ENCODE results near the gene NETO2.
A peak's percentile ranks its signal among the peaks of the same experiment; 100 is the strongest.
"Not testable (repeated sequence)": the region's sequence is repeated elsewhere in the genome, so short reads cannot be mapped to it uniquely, and the experiment has no call there.

The NETO2 gene

GRCh38 chr16:47143677-47144558 is at the start of gene NETO2:
Gene NETO2 (minus strand): TSS chr16:47143945. CDS start chr16:47143612, 333 bp downstream.
- peak; percentile 65 for DNase-seq

GRCh38 chr16:47182318-47182717 is 38.6 kb upstream of the NETO2 start:
- DNase-seq: no peak

- DNase-seq: not testable (repeated sequence)
Observed at GRCh38 chr16:47181066-47181465, 37.3 kb upstream of the NETO2 start.

GRCh38 chr16:47180073-47180472 is 36.3 kb upstream of the NETO2 start:
- DNase-seq: no peak

GRCh38 chr16:47175152-47175551 is 31.4 kb upstream of the NETO2 start:
- no peak for DNase-seq

DNA sequence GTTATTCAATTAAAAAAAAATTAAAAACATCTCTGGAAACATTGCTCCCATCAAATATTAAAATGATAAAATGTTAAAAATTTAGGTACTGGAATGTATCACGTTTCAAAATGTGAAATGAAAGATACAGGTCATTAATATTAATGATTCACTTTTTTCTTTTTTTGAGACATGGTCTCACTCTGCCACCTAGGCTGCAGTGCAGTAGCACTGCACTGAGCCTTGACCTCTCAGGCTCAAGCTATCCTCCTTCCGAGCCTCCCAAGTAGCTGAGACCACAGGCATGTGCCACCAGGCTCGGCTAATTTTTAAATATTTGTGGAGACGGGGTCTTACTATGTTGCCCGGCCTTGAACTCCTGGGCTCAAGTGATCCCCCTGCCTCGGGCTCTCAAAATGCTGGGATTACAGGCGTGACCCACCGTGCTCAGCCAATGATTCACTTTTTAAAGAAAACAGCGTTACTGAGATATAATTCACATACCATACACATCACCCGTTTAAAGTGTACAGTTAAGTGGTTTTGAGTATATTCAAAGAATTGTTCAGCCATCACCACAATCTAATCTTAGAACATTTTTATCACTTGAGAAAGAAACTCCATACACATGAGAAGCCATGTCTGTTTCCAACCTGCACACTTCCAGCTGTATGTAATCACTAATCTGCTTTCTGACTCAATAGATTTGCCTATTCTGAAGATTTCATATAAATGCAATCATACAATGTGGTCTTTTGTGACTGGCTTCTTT is 19.1 kb upstream of the NETO2 start:
- no peak for DNase-seq

- DNase-seq: no peak
Observed at GRCh38 chr16:47161464-47161863, 17.7 kb upstream of the NETO2 start.

DNA sequence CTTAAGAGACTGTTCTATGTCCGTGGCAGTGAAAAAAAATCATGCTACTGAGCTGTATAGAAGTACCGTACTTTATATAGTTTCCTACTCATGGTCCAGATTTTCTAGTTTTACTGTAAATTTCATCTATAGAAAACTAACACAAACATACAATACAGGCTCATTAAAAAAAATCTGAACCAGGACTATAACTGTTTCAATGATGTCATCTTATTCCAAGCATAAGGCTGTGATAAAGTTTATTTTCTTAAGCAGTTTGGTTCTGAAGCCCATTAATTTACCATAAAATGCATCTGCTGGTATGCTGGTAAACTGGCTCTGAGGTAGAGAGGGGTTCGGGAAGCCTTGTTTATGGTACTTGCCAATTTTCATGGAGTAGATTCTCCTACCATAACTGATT is 16.7 kb upstream of the NETO2 start:
- DNase-seq: no peak

DNA sequence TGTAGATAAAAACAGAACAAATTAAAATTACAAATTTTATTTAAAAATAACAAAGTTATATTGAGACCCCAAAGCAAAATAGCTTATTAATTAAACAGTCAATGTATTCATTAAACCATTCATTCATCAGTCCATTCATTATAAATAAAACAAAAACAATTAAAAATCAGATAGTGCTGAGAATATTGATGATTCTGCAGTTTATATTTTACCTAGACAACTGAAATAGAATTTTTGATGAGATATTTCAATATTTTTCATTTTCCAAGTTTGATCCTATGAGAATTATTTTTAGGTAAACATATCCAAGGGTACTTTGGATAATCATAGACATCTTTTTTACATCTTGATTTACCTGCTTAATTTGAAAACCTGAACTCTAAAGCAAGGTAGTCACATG is 15.2 kb upstream of the NETO2 start:
- no peak for DNase-seq

DNA sequence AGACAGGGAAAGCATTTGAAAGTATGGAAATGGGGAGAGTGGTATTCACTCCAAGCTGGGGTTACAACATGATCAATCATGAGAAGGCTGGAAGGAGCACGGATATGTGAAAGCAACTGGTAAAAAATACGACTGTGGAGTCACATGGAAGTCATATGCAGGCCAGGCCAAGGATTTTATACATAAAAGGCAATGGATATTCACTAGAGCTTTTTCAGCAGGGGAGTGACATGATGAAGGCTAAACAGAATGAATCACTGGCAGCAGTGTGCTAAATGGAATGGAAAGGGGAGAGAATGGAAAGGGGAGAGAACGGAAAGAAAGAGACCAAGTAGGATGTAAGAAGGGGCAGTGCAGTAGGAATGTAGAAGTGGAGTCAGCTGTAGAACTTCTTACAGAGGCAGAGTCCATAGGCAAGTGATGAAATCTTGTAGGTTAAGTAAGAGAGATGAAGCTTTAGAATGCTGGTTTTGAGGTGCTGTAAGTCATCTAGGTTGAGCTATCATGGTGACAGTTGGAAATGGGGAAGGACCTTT is 13.0 kb upstream of the NETO2 start:
- DNase-seq: no peak

DNA sequence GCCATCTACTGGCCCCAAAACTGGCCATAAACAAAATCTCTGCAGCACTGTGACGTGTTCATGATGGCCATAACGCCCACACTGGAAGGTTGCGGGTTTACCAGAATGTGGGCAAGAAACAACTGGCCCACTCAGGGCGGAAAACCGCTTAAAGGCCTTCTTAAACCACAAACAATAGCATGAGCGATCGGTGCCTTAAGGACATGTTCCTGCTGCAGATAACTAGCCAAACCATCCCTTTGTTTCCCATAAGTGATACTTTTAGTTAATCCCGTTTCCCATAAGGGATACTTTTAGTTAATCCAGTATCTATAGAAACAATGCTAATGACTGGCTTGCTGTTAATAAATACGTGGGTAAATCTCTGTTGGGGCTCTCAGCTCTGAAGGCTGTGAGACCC is 8.8 kb upstream of the NETO2 start:
- not testable (repeated sequence) for DNase-seq

DNA sequence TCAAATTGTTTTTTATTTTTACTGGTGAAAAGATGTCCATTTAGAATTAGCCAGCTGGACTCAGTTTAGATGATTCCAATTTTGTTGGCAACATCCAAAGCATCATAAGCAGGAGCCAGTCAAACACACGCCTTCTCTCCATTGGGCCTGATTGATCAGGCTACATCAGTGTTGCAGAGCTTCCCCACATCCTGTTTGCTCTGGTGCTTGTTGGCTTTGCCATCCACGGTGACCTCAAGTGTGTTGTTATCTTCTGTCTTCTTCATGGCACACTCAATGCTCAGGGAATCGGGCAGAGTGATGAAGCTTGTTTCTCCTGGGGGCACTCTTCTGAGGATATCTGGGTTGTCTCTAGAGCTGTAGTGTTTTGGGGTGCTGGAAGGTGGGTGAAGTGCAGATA is 6.3 kb upstream of the NETO2 start:
- DNase-seq: no peak

GRCh38 chr16:47144559-47144877 is 773 bp upstream of the NETO2 start:
- DNase-seq: no peak

DNA sequence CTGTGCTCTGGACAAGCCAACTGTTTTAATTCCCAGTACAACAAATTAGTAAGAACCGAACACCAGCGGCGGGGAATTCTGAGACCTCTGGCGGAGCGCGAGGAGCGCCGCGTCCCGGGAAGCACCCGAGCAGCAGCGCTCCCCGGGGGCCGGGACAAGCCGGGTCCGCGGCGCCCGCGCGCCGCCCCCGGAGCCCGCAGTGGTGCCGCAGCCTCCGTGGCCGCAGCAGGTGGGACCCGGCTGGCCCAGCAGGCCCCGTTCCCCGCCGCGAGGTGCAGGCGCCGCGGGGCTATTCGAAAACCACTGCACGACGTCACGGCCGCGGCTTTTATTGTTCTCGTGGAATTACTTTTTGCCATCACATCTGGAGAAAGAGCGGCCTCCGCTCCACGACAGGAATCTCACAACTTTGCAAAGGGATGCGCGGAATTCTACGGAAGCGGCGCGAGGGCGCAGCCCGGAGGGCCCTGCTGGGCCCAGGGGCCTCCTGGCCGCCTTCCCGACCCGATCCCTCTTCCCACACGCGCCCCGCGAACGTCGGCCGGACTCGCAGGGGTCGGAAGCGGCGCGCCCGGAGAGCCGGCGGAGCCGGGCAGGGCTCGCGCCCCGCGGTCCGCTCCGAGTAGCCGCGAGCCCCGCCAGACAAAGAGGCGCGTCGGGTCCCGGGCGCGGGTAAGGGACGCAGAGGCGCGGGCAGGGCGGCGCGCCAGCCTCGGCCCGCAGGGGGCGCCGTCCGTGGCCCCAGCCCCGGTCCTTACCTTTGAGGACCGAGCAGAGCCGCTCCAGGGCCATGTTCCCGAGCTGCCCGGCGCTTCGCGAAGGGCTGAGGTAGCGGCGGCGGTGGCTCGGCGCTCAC is 696 bp downstream of the NETO2 start:
- peak; percentile 66 for DNase-seq

DNA sequence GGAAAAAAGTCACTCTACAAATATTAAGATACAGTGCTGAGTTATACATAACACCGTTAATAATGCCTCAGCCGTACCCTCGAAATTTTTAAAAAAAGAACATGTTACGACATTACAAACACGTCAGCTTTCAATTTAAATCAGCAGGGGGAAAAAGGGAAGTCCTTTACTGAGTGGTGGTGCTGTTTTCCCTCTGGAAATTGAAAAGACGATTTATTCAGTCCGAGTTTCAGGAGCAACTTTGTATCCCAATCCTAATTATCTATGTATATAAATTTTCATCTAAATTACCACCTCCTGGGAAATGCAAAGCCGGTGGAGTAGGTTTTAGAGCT is 1.3 kb downstream of the NETO2 start:
- DNase-seq: peak; percentile 13

- peak; percentile 90 for DNase-seq
Observed at GRCh38 chr16:47141773-47142485, 1.8 kb downstream of the NETO2 start.

DNA sequence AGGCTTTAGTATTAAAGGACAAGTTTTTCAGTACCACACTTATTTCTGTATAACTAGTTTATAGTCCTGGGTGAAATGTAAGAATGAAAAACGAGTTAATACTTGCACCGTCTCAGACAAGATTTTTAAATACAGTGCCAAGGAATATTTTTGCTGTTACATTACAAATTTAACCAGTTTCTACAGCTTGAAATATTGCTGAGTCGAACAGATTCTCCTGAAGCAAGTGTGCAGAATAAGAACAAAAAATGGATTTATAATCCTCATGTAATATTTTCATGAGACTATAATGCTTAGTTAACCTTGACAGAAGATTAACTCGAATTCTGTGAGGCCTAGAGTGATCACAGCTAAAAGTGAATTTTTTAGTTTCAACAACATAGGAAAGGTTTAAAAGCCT is 3.1 kb downstream of the NETO2 start:
- no peak for DNase-seq

- no peak for DNase-seq
Observed at GRCh38 chr16:47139561-47140185, 4.1 kb downstream of the NETO2 start.

- DNase-seq: not testable (repeated sequence)
Observed at GRCh38 chr16:47137925-47138324, 5.8 kb downstream of the NETO2 start.

- peak; percentile 22 for DNase-seq
Observed at GRCh38 chr16:47136099-47136842, 7.5 kb downstream of the NETO2 start.

GRCh38 chr16:47134550-47134949 is 9.2 kb downstream of the NETO2 start:
- DNase-seq: no peak
